ENCODE measurements around the gene PARM1.

Gene PARM1

DNA sequence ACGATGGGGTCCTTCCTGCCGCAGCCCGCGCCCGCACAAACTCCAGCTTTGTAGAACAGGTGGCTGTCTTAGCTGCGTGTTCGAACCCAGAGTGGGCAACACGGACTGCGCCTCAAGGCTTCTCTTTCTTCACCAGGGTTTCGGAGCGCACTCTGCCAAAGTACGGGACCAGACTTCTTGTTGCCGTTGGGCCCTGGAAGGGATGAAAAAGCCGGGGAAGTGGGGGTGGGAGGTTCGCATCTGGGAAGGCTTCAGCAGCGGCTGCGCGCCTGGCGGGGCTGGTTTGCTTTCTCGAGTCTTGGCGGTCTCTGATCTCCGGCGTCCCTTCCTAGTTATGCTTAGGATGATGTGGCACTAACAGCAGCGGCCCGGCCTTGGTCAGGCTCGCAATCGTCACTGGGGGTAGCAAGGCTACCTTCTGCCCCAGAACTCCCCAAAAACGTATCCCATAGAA lies 673 bp downstream of the PARM1 start:
- peak overlapping the region; percentile 46; the same call in 1 of the 2 replicates for H3K9ac ChIP-seq (ENCODE audit: low read length)
- peaks cover 10% of the 10 kb centered on the region for H3K4me1 ChIP-seq (ENCODE audit: insufficient read depth, low read length, severe bottlenecking)
- no peak for TF ChIP-seq CTCF (IDR thresholded peaks at IDR 0.05; ENCODE audit: low read length)
- no peak for TF ChIP-seq EZH2 (IDR thresholded peaks at IDR 0.05; ENCODE audit: borderline replicate concordance, low read length)
- no peak overlapping the region for H3K27ac ChIP-seq (ENCODE audit: low read depth, low read length, poor library complexity, severe bottlenecking)
- no peaks in the 10 kb centered on the region for H3K9me3 ChIP-seq (ENCODE audit: low read length)
- peak overlapping the region; percentile 77 for H3K4me2 ChIP-seq (ENCODE audit: low read length)
- peak overlapping the region; percentile 81 for H2AFZ ChIP-seq (ENCODE audit: low read length)
- no peaks in the 10 kb centered on the region for H3K36me3 ChIP-seq (ENCODE audit: insufficient read depth, low read length)
- peak overlapping the region; percentile 65 for H3K4me3 ChIP-seq (ENCODE audit: low read depth, low read length, poor library complexity, severe bottlenecking)
- no peaks in the 10 kb centered on the region for H3F3A ChIP-seq (ENCODE audit: insufficient read depth, low read length)
- H4K20me1 ChIP-seq (ENCODE audit: insufficient read depth, low read length), result no peaks in the 10 kb centered on the region
- H3K27me3 ChIP-seq (ENCODE audit: insufficient read depth, low read length), result peaks cover 9% of the 10 kb centered on the region; the same call in 1 of the 2 replicates
- no peaks in the 10 kb centered on the region for H3K79me2 ChIP-seq (ENCODE audit: insufficient read depth, low read length)
- H3K9me2 ChIP-seq (ENCODE audit: low read depth, low read length), result no peaks in the 10 kb centered on the region

- H3K9me2 ChIP-seq (ENCODE audit: low read depth, low read length), result no peaks in the 10 kb centered on the region
- no peaks in the 10 kb centered on the region for H3F3A ChIP-seq (ENCODE audit: insufficient read depth, low read length)
- H3K36me3 ChIP-seq (ENCODE audit: insufficient read depth, low read length), result no peaks in the 10 kb centered on the region
- no peaks in the 10 kb centered on the region for H3K79me2 ChIP-seq (ENCODE audit: insufficient read depth, low read length)
- H3K27me3 ChIP-seq (ENCODE audit: insufficient read depth, low read length), result peaks cover 9% of the 10 kb centered on the region; the same call in 1 of the 2 replicates
- peaks cover 10% of the 10 kb centered on the region for H3K4me1 ChIP-seq (ENCODE audit: insufficient read depth, low read length, severe bottlenecking)
- peak overlapping the region; percentile 77 for H3K4me2 ChIP-seq (ENCODE audit: low read length)
- no peaks in the 10 kb centered on the region for H3K9me3 ChIP-seq (ENCODE audit: low read length)
- no peak overlapping the region for H2AFZ ChIP-seq (ENCODE audit: low read length)
- peak overlapping the region; percentile 46; the same call in 1 of the 2 replicates for H3K9ac ChIP-seq (ENCODE audit: low read length)
- no peaks in the 10 kb centered on the region for H4K20me1 ChIP-seq (ENCODE audit: insufficient read depth, low read length)
- TF ChIP-seq CTCF (IDR thresholded peaks at IDR 0.05; ENCODE audit: low read length) (no peak), EZH2 (IDR thresholded peaks at IDR 0.05; ENCODE audit: borderline replicate concordance, low read length) (no peak; the same call in 1 of the 2 replicates)
- H3K4me3 ChIP-seq (ENCODE audit: low read depth, low read length, poor library complexity, severe bottlenecking), result peak overlapping the region; percentile 65
- H3K27ac ChIP-seq (ENCODE audit: low read depth, low read length, poor library complexity, severe bottlenecking), result no peak overlapping the region
Measured at GRCh38 chr4:74934016-74934831, 1.3 kb downstream of the PARM1 start.

DNA sequence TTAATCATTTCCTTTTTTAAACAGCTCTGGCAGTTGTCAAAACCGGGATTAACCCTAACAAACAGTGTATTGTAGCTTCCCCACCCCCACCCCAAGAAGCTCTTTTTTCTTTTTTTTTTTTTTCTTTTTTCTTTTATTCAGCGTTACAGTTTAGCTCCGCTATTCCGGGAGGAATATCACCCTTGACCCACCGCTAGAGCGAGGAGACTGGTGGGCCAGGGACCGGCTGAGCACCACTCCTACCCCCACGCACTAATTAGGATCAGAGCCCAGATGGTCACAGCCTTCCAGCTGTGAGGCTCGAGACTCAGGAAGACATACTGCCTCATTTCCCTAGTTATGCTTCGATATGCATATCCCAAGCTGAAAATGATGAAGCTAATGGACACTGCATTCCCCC lies 2.0 kb downstream of the PARM1 start:
- Histone ChIP-seq H3K4me2 (ENCODE audit: low read length) (peak overlapping the region; percentile 77; the same call in 1 of the 2 replicates), H3K9me2 (ENCODE audit: low read depth, low read length) (no peaks in the 10 kb centered on the region), H3K9me3 (ENCODE audit: low read length) (no peaks in the 10 kb centered on the region), H3K9ac (ENCODE audit: low read length) (no peak overlapping the region), H3F3A (ENCODE audit: insufficient read depth, low read length) (no peaks in the 10 kb centered on the region), H3K27me3 (ENCODE audit: insufficient read depth, low read length) (peaks cover 9% of the 10 kb centered on the region; the same call in 1 of the 2 replicates), H3K4me1 (ENCODE audit: insufficient read depth, low read length, severe bottlenecking) (peaks cover 10% of the 10 kb centered on the region), H3K4me3 (ENCODE audit: low read depth, low read length, poor library complexity, severe bottlenecking) (no peak overlapping the region), H3K36me3 (ENCODE audit: insufficient read depth, low read length) (no peaks in the 10 kb centered on the region), H3K27ac (ENCODE audit: low read depth, low read length, poor library complexity, severe bottlenecking) (no peak overlapping the region), H2AFZ (ENCODE audit: low read length) (no peak overlapping the region), H4K20me1 (ENCODE audit: insufficient read depth, low read length) (no peaks in the 10 kb centered on the region), H3K79me2 (ENCODE audit: insufficient read depth, low read length) (no peaks in the 10 kb centered on the region)
- no peak for TF ChIP-seq EZH2 (IDR thresholded peaks at IDR 0.05; ENCODE audit: borderline replicate concordance, low read length)
- no peak for TF ChIP-seq CTCF (IDR thresholded peaks at IDR 0.05; ENCODE audit: low read length)

Data from OCI-LY1 (cell line).